Measurements from ENCODE around the gene BEND6. TPM values are rescaled to one million over a fixed set of nuclear protein-coding genes. Genes with fewer than 3 reads are reported as not detected.
"Not testable (repeated sequence)": the region's sequence is repeated elsewhere in the genome, so short reads cannot be mapped to it uniquely, and the experiment has no call there.

Gene BEND6
- total RNA-seq, 1 donor from 2014 or later, result not detected

GRCh38 chr6:56999049-56999448 is 44.1 kb downstream of the BEND6 start:
- Mint-ChIP-seq H3K36me3 (ENCODE audit: low read depth) (no peaks in the 10 kb centered on the region), H3K4me1 (ENCODE audit: low read depth) (no peaks in the 10 kb centered on the region), H3K27ac (no peak overlapping the region), H3K9me3 (peaks cover 4% of the 10 kb centered on the region), H3K27me3 (ENCODE audit: low read depth) (peaks cover 9% of the 10 kb centered on the region), H3K4me3 (ENCODE audit: low read depth) (no peak overlapping the region)
- intact Hi-C loops (cut with micrococcal nuclease), result no loop called here
- DNase-seq (ENCODE audit: low spot score), result no peak

- H3K27me3 Mint-ChIP-seq (ENCODE audit: low read depth); H3K36me3 Mint-ChIP-seq (ENCODE audit: low read depth); H3K27ac Mint-ChIP-seq; H3K4me3 Mint-ChIP-seq (ENCODE audit: low read depth); DNase-seq (ENCODE audit: low spot score); intact Hi-C loops (cut with micrococcal nuclease); H3K9me3 Mint-ChIP-seq; H3K4me1 Mint-ChIP-seq (ENCODE audit: low read depth): not testable (repeated sequence)
These were observed 44.8 kb downstream of the BEND6 start for GRCh38 chr6:56999748-57000147.

- Mint-ChIP-seq H3K4me3 (ENCODE audit: low read depth) (no peak overlapping the region), H3K36me3 (ENCODE audit: low read depth) (no peaks in the 10 kb centered on the region), H3K27me3 (ENCODE audit: low read depth) (peaks cover 4% of the 10 kb centered on the region), H3K27ac (no peak overlapping the region), H3K9me3 (peaks cover 4% of the 10 kb centered on the region), H3K4me1 (ENCODE audit: low read depth) (no peaks in the 10 kb centered on the region)
- intact Hi-C loops (cut with micrococcal nuclease), result no loop called here
- DNase-seq (ENCODE audit: low spot score), result no peak
These were observed 47.3 kb downstream of the BEND6 start for GRCh38 chr6:57002197-57002596.

- H3K36me3 Mint-ChIP-seq (ENCODE audit: low read depth), result no peaks in the 10 kb centered on the region
- H3K9me3 Mint-ChIP-seq, result no peaks in the 10 kb centered on the region
- H3K4me1 Mint-ChIP-seq (ENCODE audit: low read depth), result no peaks in the 10 kb centered on the region
- no peak overlapping the region for H3K4me3 Mint-ChIP-seq (ENCODE audit: low read depth)
- intact Hi-C loops (cut with micrococcal nuclease), result no loop called here
- H3K27me3 Mint-ChIP-seq (ENCODE audit: low read depth), result peaks cover 9% of the 10 kb centered on the region
- DNase-seq (ENCODE audit: low spot score), result no peak
- no peak overlapping the region for H3K27ac Mint-ChIP-seq
These were observed 49.4 kb downstream of the BEND6 start for GRCh38 chr6:57004292-57004691.

- intact Hi-C loops (cut with micrococcal nuclease), result no loop called here
- Mint-ChIP-seq H3K27me3 (ENCODE audit: low read depth) (peaks cover 14% of the 10 kb centered on the region), H3K4me1 (ENCODE audit: low read depth) (no peaks in the 10 kb centered on the region), H3K27ac (no peak overlapping the region), H3K36me3 (ENCODE audit: low read depth) (no peaks in the 10 kb centered on the region), H3K9me3 (no peaks in the 10 kb centered on the region), H3K4me3 (ENCODE audit: low read depth) (no peak overlapping the region)
- no peak for DNase-seq (ENCODE audit: low spot score)
These were observed 51.2 kb downstream of the BEND6 start for GRCh38 chr6:57006101-57006500.

- H3K4me3 Mint-ChIP-seq (ENCODE audit: low read depth); H3K9me3 Mint-ChIP-seq; H3K27ac Mint-ChIP-seq; intact Hi-C loops (cut with micrococcal nuclease); DNase-seq (ENCODE audit: low spot score); H3K4me1 Mint-ChIP-seq (ENCODE audit: low read depth); H3K36me3 Mint-ChIP-seq (ENCODE audit: low read depth): not testable (repeated sequence)
- H3K27me3 Mint-ChIP-seq (ENCODE audit: low read depth), result peaks cover 11% of the 10 kb centered on the region
These were observed 53.2 kb downstream of the BEND6 start for GRCh38 chr6:57008069-57008468.

GRCh38 chr6:57013521-57013926 is 58.6 kb downstream of the BEND6 start:
- Mint-ChIP-seq H3K4me1 (ENCODE audit: low read depth) (no peaks in the 10 kb centered on the region), H3K27me3 (ENCODE audit: low read depth) (peaks cover 21% of the 10 kb centered on the region), H3K36me3 (ENCODE audit: low read depth) (no peaks in the 10 kb centered on the region), H3K27ac (no peak overlapping the region), H3K4me3 (ENCODE audit: low read depth) (no peak overlapping the region), H3K9me3 (no peaks in the 10 kb centered on the region)
- no peak for DNase-seq (ENCODE audit: low spot score)
- intact Hi-C loops (cut with micrococcal nuclease), result no loop called here

GRCh38 chr6:57017069-57017468 is 62.2 kb downstream of the BEND6 start:
- Mint-ChIP-seq H3K27ac (no peak overlapping the region), H3K9me3 (no peaks in the 10 kb centered on the region)

GRCh38 chr6:57017841-57018240 is 62.9 kb downstream of the BEND6 start:
- H3K27ac Mint-ChIP-seq, result no peak overlapping the region
- no peaks in the 10 kb centered on the region for H3K9me3 Mint-ChIP-seq
- H3K36me3 Mint-ChIP-seq (ENCODE audit: low read depth), result no peaks in the 10 kb centered on the region
- H3K4me1 Mint-ChIP-seq (ENCODE audit: low read depth), result no peaks in the 10 kb centered on the region
- H3K27me3 Mint-ChIP-seq (ENCODE audit: low read depth), result peaks cover 15% of the 10 kb centered on the region
- no peak overlapping the region for H3K4me3 Mint-ChIP-seq (ENCODE audit: low read depth)
- DNase-seq (ENCODE audit: low spot score), result no peak
- intact Hi-C loops (cut with micrococcal nuclease), result no loop called here

More at GRCh38 chr6:57017069-57017468, 62.2 kb downstream of the BEND6 start:
- H3K4me3 Mint-ChIP-seq (ENCODE audit: low read depth), result no peak overlapping the region
- intact Hi-C loops (cut with micrococcal nuclease), result no loop called here
- no peaks in the 10 kb centered on the region for H3K4me1 Mint-ChIP-seq (ENCODE audit: low read depth)
- no peak for DNase-seq (ENCODE audit: low spot score)
- peaks cover 17% of the 10 kb centered on the region for H3K27me3 Mint-ChIP-seq (ENCODE audit: low read depth)
- H3K36me3 Mint-ChIP-seq (ENCODE audit: low read depth), result no peaks in the 10 kb centered on the region

GRCh38 chr6:57019434-57019833 is 64.5 kb downstream of the BEND6 start:
- H3K4me3 Mint-ChIP-seq (ENCODE audit: low read depth), result no peak overlapping the region
- intact Hi-C loops (cut with micrococcal nuclease), result no loop called here

GRCh38 chr6:57021086-57021720 is 66.3 kb downstream of the BEND6 start:
- Mint-ChIP-seq H3K4me1 (ENCODE audit: low read depth) (no peaks in the 10 kb centered on the region), H3K4me3 (ENCODE audit: low read depth) (no peak overlapping the region), H3K27ac (no peak overlapping the region), H3K27me3 (ENCODE audit: low read depth) (peaks cover 22% of the 10 kb centered on the region), H3K36me3 (ENCODE audit: low read depth) (peaks cover 6% of the 10 kb centered on the region), H3K9me3 (peaks cover 20% of the 10 kb centered on the region)
- no peak for DNase-seq (ENCODE audit: low spot score)
- intact Hi-C loops (cut with micrococcal nuclease), result loop anchor here (1.0 to 5.0 kb wide), 3 partner anchors 64 to 296 kb away; partner anchors contain the start of genes BEND6 and PRIM2

More at GRCh38 chr6:57019434-57019833, 64.5 kb downstream of the BEND6 start:
- no peak for DNase-seq (ENCODE audit: low spot score)
- peaks cover 15% of the 10 kb centered on the region for H3K27me3 Mint-ChIP-seq (ENCODE audit: low read depth)
- H3K36me3 Mint-ChIP-seq (ENCODE audit: low read depth), result no peaks in the 10 kb centered on the region
- H3K4me1 Mint-ChIP-seq (ENCODE audit: low read depth), result no peaks in the 10 kb centered on the region
- peaks cover 5% of the 10 kb centered on the region for H3K9me3 Mint-ChIP-seq
- no peak overlapping the region for H3K27ac Mint-ChIP-seq

- no peak for DNase-seq (ENCODE audit: low spot score)
- Mint-ChIP-seq H3K9me3 (peaks cover 20% of the 10 kb centered on the region), H3K36me3 (ENCODE audit: low read depth) (peaks cover 6% of the 10 kb centered on the region), H3K4me3 (ENCODE audit: low read depth) (no peak overlapping the region), H3K27me3 (ENCODE audit: low read depth) (peaks cover 21% of the 10 kb centered on the region), H3K27ac (no peak overlapping the region), H3K4me1 (ENCODE audit: low read depth) (no peaks in the 10 kb centered on the region)
- intact Hi-C loops (cut with micrococcal nuclease), result loop anchor here (5.0 kb wide), 1 partner anchor 67 kb away; the partner anchor contains the start of gene BEND6
These were observed 69.4 kb downstream of the BEND6 start for GRCh38 chr6:57024321-57024720.

- no peak for DNase-seq (ENCODE audit: low spot score)
- Mint-ChIP-seq H3K9me3 (peaks cover 20% of the 10 kb centered on the region), H3K4me3 (ENCODE audit: low read depth) (no peak overlapping the region)
These were observed 69.9 kb downstream of the BEND6 start for GRCh38 chr6:57024775-57025174.

More at GRCh38 chr6:57024775-57025174, 69.9 kb downstream of the BEND6 start:
- H3K4me1 Mint-ChIP-seq (ENCODE audit: low read depth), result no peaks in the 10 kb centered on the region
- peaks cover 6% of the 10 kb centered on the region for H3K36me3 Mint-ChIP-seq (ENCODE audit: low read depth)
- no peak overlapping the region for H3K27ac Mint-ChIP-seq
- H3K27me3 Mint-ChIP-seq (ENCODE audit: low read depth), result peaks cover 19% of the 10 kb centered on the region
- intact Hi-C loops (cut with micrococcal nuclease), result loop anchor here (5.0 kb wide), 1 partner anchor 67 kb away; the partner anchor contains the start of gene BEND6
